Measurements from ENCODE around the gene CHAF1B.
A peak's percentile ranks its signal among the peaks of the same experiment; 100 is the strongest.

Gene CHAF1B

DNA sequence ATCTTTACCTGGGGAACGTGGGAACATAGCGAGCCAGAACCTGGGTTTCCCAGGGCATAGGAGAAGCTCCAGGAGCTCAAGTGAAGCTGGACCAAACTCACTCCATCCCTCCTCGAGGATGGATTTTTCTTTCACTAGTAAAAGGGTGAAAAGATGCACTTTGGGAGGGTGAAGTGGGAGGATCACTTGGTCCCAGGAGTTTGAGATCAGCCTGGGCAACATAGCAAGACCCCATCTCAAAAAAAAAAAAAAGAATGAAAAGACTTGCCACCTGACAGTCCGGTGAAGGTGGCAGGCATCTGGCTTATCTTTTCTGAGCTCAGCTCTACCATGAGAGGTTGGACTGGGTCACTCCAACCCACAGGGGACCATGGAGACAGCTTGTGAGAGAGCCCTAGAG, 42.3 kb downstream of the CHAF1B start:
- DNase-seq (ENCODE audit: low read depth in 2 of 2), result no peak

- no peak for DNase-seq (ENCODE audit: low read depth in 2 of 2)
Measured at GRCh38 chr21:36428761-36429432, 43.7 kb downstream of the CHAF1B start.

DNA sequence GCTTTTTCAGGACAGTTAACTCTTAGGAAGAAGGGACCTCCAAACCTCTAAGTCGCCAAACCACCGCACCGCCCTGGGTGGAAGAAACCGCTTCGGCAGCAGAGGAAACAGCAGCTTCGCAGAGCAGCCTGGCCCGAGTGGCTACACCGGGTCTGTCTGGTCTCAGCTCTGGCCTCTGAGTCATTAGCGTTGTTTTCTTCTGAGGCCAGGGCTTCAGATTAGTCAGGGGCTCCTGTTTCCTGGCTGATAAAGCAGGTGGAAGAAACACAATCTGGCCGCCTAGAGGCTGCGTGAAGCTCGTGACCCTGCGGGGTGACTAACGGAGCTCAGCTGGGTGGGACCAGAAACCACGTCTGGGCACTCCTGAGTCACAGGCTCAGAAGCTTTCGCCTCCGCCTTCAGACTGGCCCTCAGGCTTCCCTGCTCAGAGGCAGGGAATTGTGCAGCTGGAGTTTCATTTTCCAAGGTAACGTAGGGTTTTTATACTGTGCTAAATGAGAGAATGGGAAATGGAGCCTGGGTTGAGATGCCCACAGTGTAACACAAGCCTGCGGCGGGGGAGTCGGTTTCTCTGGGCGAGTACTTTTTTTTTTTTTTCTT, 44.9 kb downstream of the CHAF1B start:
- peak; percentile 65 to 69 for DNase-seq (ENCODE audit: low read depth in 2 of 2)

DNA sequence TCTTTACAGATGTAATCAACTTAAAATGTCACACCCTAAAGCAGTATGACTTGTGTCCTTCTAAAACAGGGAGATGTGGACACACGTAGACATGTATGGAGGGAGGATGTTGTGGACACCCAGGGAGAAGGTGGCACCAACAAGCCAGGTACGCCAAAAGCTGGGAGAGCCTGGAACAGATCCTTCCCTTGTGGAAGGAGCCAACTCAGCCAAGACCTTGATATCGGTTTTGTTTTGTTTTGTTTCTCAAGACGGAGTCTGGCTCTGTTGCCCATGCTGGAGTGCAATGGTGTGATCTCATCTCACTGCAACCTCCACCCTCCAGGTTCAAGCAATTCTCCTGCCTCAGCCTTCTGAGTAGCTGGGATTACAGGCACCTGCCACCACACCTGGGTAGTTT, 45.6 kb downstream of the CHAF1B start:
- DNase-seq (ENCODE audit: low read depth in 2 of 2), result no peak

DNA sequence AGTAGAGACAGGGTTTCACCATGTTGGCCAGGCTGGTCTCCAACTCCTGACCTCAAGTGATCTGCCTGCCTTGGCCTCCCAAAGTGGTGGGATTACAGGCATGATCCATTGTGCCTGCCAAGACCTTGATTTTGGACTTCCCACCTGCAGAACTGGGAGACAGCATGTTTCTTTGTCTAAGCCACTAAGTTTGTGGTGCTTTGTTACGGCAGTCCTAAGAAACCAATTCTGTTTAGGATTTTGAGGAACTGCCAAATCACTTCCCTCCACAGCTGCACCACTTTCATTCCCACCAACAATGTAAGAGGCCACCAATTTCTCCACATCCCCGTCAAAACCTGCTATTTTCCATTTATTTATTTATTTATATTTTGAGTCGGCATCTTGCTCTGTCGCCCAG, 46.1 kb downstream of the CHAF1B start:
- DNase-seq (ENCODE audit: low read depth in 2 of 2), result no peak

- DNase-seq (ENCODE audit: low read depth in 2 of 2), result no peak
Measured at GRCh38 chr21:36433059-36433709, 48.0 kb downstream of the CHAF1B start.

- no peak for DNase-seq (ENCODE audit: low read depth in 2 of 2)
Measured at GRCh38 chr21:36434144-36434543, 49.0 kb downstream of the CHAF1B start.

DNA sequence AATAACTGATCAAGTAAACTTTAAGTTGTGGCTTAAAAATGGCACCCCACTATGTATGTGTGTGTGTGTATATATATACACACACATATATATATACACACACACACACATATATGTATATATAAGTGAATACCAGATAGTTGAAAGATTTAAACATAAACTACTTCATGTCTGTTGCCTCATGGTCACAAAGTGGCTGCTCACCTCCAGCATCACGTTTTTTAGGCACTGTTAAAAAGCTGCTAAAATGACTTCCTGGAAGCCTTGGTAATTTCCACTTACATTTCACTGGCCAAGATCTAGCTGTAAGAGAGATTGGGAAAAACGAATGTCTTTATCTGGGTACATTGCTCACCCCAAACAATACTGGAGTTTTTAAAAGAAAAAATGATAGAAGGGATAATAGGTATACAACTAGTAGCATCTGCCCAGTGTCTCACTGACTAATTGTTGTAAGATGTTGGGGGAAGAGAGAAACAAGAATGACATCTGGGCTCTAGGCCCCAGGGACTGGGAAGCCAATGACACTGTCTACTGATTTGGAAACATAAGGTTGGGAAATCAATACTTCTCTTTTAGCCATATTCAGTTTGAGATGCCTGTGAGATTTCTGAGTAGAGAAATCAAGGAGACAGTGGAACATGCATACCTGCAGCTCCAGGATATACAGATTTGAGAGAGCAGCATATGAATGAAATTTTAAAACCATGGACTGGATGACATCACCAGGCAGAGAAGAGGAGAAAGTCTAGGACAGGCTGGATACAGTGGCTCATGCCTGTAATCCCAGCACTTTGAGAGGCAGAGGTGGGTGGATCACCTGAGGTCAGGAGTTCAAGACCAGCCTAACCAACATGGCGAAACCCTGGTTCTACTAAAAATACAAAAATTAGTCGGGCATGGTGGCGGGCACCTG, 51.9 kb downstream of the CHAF1B start:
- no peak for DNase-seq (ENCODE audit: low read depth in 2 of 2)

DNA sequence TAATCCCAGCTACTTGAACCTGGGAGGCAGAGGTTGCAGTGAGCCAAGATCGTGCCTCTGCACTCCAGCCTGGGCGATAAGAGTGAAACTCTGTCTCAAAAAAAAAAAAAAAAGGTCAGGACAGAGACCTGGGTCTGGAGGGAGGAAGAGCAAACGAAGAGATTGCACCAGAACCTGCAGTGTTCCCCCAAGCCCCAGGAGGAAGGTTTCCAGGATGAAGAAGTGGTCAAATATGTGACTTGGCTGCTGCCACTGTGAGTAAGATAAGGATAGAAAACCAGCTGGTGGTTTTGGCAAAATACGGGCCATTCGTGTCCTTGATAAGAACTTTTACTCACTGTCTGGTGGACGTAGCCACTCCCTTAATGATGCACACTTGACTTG, 52.5 kb downstream of the CHAF1B start:
- no peak for DNase-seq (ENCODE audit: low read depth in 2 of 2)

DNA sequence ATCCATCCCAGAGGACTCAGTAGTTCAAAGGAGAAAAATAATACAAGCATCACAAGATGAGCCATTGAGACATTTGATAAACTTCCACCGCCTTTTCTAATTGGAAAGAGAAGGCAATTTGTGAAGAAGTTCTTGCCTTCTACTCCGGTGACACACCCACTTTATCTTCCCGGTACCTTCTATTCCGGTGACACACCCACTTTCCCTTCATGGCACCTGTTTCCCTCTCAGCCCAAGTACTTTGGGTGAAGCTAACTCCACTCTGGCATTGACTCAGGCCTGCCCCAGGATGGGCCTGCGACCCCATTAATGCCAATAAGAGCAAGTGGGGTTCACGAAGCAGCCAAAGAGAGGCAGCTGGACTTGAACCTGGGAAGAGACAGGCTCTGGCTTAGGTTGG, 56.5 kb downstream of the CHAF1B start:
- no peak for DNase-seq (ENCODE audit: low read depth in 2 of 2)

DNA sequence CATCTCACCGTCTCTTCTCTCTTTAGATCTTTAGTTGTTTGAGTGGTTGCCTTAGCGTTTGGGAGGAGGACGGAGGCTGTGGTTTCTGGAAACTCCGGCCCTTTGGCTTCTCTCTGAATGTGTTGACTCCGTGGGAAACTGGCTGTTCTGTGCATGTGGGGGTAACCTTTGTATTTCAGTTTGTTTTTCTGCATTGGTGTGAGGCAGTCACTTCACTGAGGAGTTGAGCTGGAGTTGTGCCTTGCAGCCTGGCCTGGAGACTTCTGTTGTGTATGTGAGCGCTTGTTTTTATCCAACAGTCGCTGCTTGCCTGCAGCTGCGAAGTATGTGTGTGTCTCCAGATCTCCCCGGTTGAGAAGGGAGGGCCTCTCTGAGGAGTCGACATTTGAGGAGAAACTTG, 61.1 kb downstream of the CHAF1B start:
- no peak for DNase-seq (ENCODE audit: low read depth in 2 of 2)

- no peak for DNase-seq (ENCODE audit: low read depth in 2 of 2)
Measured at GRCh38 chr21:36450511-36450910, 65.3 kb downstream of the CHAF1B start.

DNA sequence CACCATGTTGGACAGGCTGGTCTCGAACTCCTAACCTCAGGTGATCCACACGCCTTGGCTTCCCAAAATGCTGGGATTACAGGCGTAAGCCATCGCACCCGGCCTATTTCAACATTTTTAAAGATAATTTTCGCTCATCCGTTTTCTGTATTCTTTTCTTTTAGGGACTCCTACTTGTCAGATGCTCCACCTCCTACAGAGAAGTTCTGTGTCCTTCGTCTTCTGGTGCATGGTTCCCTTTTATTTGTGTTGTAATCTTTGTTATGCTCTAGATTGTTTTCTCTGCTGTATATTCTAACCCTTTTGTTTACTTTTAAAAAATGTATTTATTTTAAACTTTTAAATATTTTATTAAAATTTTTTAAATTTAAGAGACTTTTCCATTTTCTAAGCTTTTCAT, 66.3 kb downstream of the CHAF1B start:
- no peak for DNase-seq (ENCODE audit: low read depth in 2 of 2)

GRCh38 chr21:36452281-36452825, 67.2 kb downstream of the CHAF1B start:
- no peak for DNase-seq (ENCODE audit: low read depth in 2 of 2)

- no peak for DNase-seq (ENCODE audit: low read depth in 2 of 2)
Measured at GRCh38 chr21:36454093-36454531, 68.9 kb downstream of the CHAF1B start.

DNA sequence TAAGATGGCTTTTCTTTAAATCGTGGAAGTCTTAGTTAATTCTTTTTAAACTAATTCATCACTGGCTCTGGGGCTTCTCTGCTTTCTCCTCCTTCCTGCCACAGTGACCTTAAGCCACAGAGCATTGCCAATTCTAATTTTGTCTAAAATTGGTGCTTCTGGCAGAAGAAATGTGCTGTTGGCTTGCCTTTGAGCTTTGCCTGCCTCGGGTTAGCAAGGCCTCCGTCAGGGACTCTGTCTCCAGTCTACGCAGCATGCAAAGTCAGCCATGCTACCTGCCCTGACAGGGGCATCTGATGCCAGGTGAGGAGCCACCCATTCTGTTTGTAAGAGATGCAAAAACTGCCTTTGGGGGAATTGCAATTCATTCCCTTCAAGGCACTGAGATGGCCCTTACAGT, 69.5 kb downstream of the CHAF1B start:
- DNase-seq (ENCODE audit: low read depth in 2 of 2), result no peak

GRCh38 chr21:36456729-36457414, 71.7 kb downstream of the CHAF1B start:
- DNase-seq (ENCODE audit: low read depth in 2 of 2), result no peak

DNA sequence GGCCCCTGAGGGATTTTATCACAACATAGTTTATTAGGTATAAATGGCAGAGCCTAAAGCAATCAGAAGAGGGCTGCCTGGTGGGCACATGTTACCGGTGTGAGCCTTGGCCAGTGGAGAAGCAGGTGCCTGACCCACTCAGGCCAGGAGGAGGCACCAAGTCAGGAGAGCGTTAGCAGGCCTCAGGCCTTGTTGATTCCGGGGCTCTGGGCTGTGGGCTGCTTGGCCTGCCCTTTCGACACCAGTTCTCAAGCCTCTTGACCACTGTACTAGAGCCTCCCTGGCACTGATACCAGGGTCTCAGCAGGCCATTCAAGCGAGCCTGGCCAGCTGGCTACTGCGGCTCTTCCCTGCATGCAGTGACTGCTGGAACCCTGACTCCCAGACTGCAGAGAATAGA, 73.9 kb downstream of the CHAF1B start:
- DNase-seq (ENCODE audit: low read depth in 2 of 2), result no peak

GRCh38 chr21:36460866-36461265, 75.7 kb downstream of the CHAF1B start:
- DNase-seq (ENCODE audit: low read depth in 2 of 2), result no peak

- DNase-seq (ENCODE audit: low read depth in 2 of 2), result no peak
Measured at GRCh38 chr21:36461277-36461917, 76.2 kb downstream of the CHAF1B start.
